Right renal pelvis (tissue), 4 donors: Measurements from ENCODE around the gene ACRBP. TPM values are rescaled to one million over a fixed set of nuclear protein-coding genes. Genes with fewer than 3 reads are reported as not detected.

Experiments
- DNase-seq, 4 donors: peaks; one replicate each; pipeline ENCODE4 v3.0.0-alpha.2; 2013; ENCODE audit warnings: low read depth in 4 of 4, low spot score in 3 of 4, missing footprints in 1 of 4
- polyA plus RNA-seq, 4 donors: library from polyadenylated mRNA; unstranded; fragments of 120-200 nt; gene quantifications; one replicate each; pipeline ENCODE4 v1.2.1, GENCODE V29; 2013; ENCODE audit not compliant: insufficient read length in 4 of 4

ACRBP gene
- polyA plus RNA-seq: 1 to 10 TPM; 4.2 to 6.9 (median 5.6) TPM

- peak in 1 of 4 donors; percentile 39 for DNase-seq
Observed at GRCh38 chr12:6647083-6647604, at the start of gene ACRBP. Gene ACRBP, minus strand, starts transcription at chr12:6647432. Its CDS starts 66 bp downstream, at chr12:6647366.

- no peak for DNase-seq
Observed at GRCh38 chr12:6695313-6696045, 48.2 kb upstream of the ACRBP start.

- DNase-seq: no peak
Observed at GRCh38 chr12:6694701-6695100, 47.5 kb upstream of the ACRBP start.

GRCh38 chr12:6693832-6694355 lies 46.7 kb upstream of the ACRBP start:
- DNase-seq: no peak

- no peak for DNase-seq
Observed at GRCh38 chr12:6692888-6693287, 45.7 kb upstream of the ACRBP start.

- DNase-seq: no peak
Observed at GRCh38 chr12:6691473-6691872, 44.2 kb upstream of the ACRBP start.

- DNase-seq: peak; percentile 96 to 99 (median 99)
Observed at GRCh38 chr12:6688999-6689882, 42.0 kb upstream of the ACRBP start, which contains the start of gene ZNF384. Gene ZNF384, minus strand, starts transcription at chr12:6689375. Its CDS starts 9,855 bp downstream, at chr12:6679520.

- DNase-seq: no peak
Observed at GRCh38 chr12:6688543-6688998, 41.3 kb upstream of the ACRBP start.

- DNase-seq: no peak
Observed at GRCh38 chr12:6685814-6686213, 38.6 kb upstream of the ACRBP start.

- DNase-seq: no peak
Observed at GRCh38 chr12:6684609-6685008, 37.4 kb upstream of the ACRBP start.

- no peak for DNase-seq
Observed at GRCh38 chr12:6676962-6677361, 29.7 kb upstream of the ACRBP start.

- no peak for DNase-seq
Observed at GRCh38 chr12:6672143-6672542, 24.9 kb upstream of the ACRBP start.

- no peak for DNase-seq
Observed at GRCh38 chr12:6667559-6668210, 20.5 kb upstream of the ACRBP start.

- DNase-seq: no peak
Observed at GRCh38 chr12:6666211-6666610, 19.0 kb upstream of the ACRBP start.

- no peak for DNase-seq
Observed at GRCh38 chr12:6664902-6665301, 17.7 kb upstream of the ACRBP start.

- DNase-seq: peak; percentile 94 to 99 (median 99)
Observed at GRCh38 chr12:6662906-6663742, 15.9 kb upstream of the ACRBP start, which contains the start of gene ING4. Gene ING4, minus strand, starts transcription at chr12:6663119. Its CDS starts 18 bp downstream, at chr12:6663101.

- peak in 1 of 4 donors; percentile 54 for DNase-seq
Observed at GRCh38 chr12:6662602-6662905, 15.3 kb upstream of the ACRBP start.

GRCh38 chr12:6653987-6654386 lies 6.8 kb upstream of the ACRBP start:
- no peak for DNase-seq

- no peak for DNase-seq
Observed at GRCh38 chr12:6653342-6653741, 6.1 kb upstream of the ACRBP start.

GRCh38 chr12:6652391-6652790 lies 5.2 kb upstream of the ACRBP start:
- no peak for DNase-seq
